H9 (cell line): ENCODE data around the gene HAUS8. TPM values are rescaled to one million over a fixed set of nuclear protein-coding genes. Genes with fewer than 3 reads are reported as not detected.

ENCODE experiments used
- DNase-seq: peaks from one replicate; pipeline ENCODE4 v3.0.0-alpha.2; 2017
- H2AFZ ChIP-seq: one replicate; pipeline ENCODE4 v1.6.1; 2013; ENCODE audit warnings: mild to moderate bottlenecking, low read length, control low read depth, moderate library complexity
- H2AK5ac ChIP-seq: 2 replicates; pipeline ENCODE4 v1.6.1; 2013; ENCODE audit warnings: low read length, control low read depth, mixed read lengths; ENCODE audit not compliant: insufficient read length
- H2BK120ac ChIP-seq: one replicate; pipeline ENCODE4 v1.6.1; 2013; ENCODE audit warnings: low read depth, mild to moderate bottlenecking, low read length, control low read depth, inconsistent platforms; ENCODE audit not compliant: poor library complexity, severe bottlenecking
- H2BK12ac ChIP-seq: 2 replicates; pipeline ENCODE4 v1.6.1; 2013; ENCODE audit warnings: low read length, control low read depth, mixed read lengths, low read depth; ENCODE audit not compliant: insufficient read length
- H2BK15ac ChIP-seq: 2 replicates; pipeline ENCODE4 v1.6.1; 2013; ENCODE audit warnings: low read depth, low read length, control low read depth
- H2BK20ac ChIP-seq: one replicate; pipeline ENCODE4 v1.6.1; 2013; ENCODE audit warnings: low read depth, mild to moderate bottlenecking, low read length, control low read depth, inconsistent platforms; ENCODE audit not compliant: poor library complexity, severe bottlenecking
- H2BK5ac ChIP-seq: 2 replicates; pipeline ENCODE4 v1.6.1; 2013; ENCODE audit warnings: low read length, control low read depth, mixed read lengths; ENCODE audit not compliant: insufficient read length
- H3K14ac ChIP-seq: 2 replicates; pipeline ENCODE4 v1.6.1; 2013; ENCODE audit warnings: low read length, control low read depth; ENCODE audit not compliant: insufficient read depth
- H3K18ac ChIP-seq: 2 replicates; pipeline ENCODE4 v1.6.1; 2013; ENCODE audit warnings: low read depth, mild to moderate bottlenecking, mixed read lengths, low read length, control low read depth; ENCODE audit not compliant: insufficient read length
- H3K23ac ChIP-seq: 2 replicates; pipeline ENCODE4 v1.6.1; 2013; ENCODE audit warnings: low read length, control low read depth, mixed read lengths, low read depth; ENCODE audit not compliant: insufficient read length
- H3K23me2 ChIP-seq: 2 replicates; pipeline ENCODE4 v1.6.1; 2013; ENCODE audit warnings: low read depth, mild to moderate bottlenecking, mixed read lengths, low read length, control low read depth; ENCODE audit not compliant: insufficient read length, poor library complexity, severe bottlenecking
- H3K27ac ChIP-seq: 2 replicates; pipeline ENCODE4 v1.5.1; 2013; ENCODE audit warnings: low read length, control low read depth, mixed read lengths, low read depth; ENCODE audit not compliant: insufficient read length
- H3K27me3 ChIP-seq: 2 replicates; pipeline ENCODE4 v1.6.1; 2013; ENCODE audit warnings: low read length, control low read depth, inconsistent platforms; ENCODE audit not compliant: insufficient read depth
- H3K4ac ChIP-seq: 2 replicates; pipeline ENCODE4 v1.6.1; 2013; ENCODE audit warnings: low read depth, mild to moderate bottlenecking, control low read depth, inconsistent platforms, low read length, moderate library complexity
- H3K4me1 ChIP-seq: 2 replicates; pipeline ENCODE4 v1.6.1; 2013; ENCODE audit warnings: low read length, control low read depth, inconsistent platforms; ENCODE audit not compliant: insufficient read depth
- H3K4me2 ChIP-seq: 2 replicates; pipeline ENCODE4 v1.6.1; 2013; ENCODE audit warnings: low read length, control low read depth, mixed read lengths; ENCODE audit not compliant: insufficient read length, insufficient read depth
- H3K56ac ChIP-seq: 2 replicates; pipeline ENCODE4 v1.6.1; 2013; ENCODE audit warnings: low read depth, mild to moderate bottlenecking, mixed read lengths, low read length, control low read depth; ENCODE audit not compliant: insufficient read length
- H3K79me1 ChIP-seq: 2 replicates; pipeline ENCODE4 v1.6.1; 2013; ENCODE audit warnings: low read depth, mild to moderate bottlenecking, moderate library complexity, low read length, control low read depth, inconsistent platforms; ENCODE audit not compliant: insufficient read depth, poor library complexity, severe bottlenecking
- H3K79me2 ChIP-seq: 2 replicates; pipeline ENCODE4 v1.6.1; 2013; ENCODE audit warnings: low read length, control low read depth, inconsistent platforms; ENCODE audit not compliant: insufficient read depth
- H3K9ac ChIP-seq: 2 replicates; pipeline ENCODE4 v1.6.1; 2013; ENCODE audit warnings: low read length, control low read depth, mixed read lengths; ENCODE audit not compliant: insufficient read length; ENCODE audit errors: extremely low read depth
- H3K9me3 ChIP-seq: one replicate; pipeline ENCODE4 v1.6.1; 2013; ENCODE audit warnings: low read depth, low read length, inconsistent platforms; ENCODE audit not compliant: control insufficient read depth
- H3T11ph ChIP-seq: one replicate; pipeline ENCODE4 v1.6.1; 2013; ENCODE audit warnings: mild to moderate bottlenecking, low read length, control low read depth, inconsistent platforms
- H4K20me1 ChIP-seq: one replicate; pipeline ENCODE4 v1.6.1; 2013; ENCODE audit not compliant: control insufficient read depth, insufficient read length, insufficient read depth
- H4K5ac ChIP-seq: 2 replicates; pipeline ENCODE4 v1.6.1; 2013; ENCODE audit warnings: low read depth, mild to moderate bottlenecking, mixed read lengths, low read length, control low read depth; ENCODE audit not compliant: insufficient read length
- H4K8ac ChIP-seq: replicated peaks from 2 replicates; pipeline ENCODE4 v1.6.1; 2013; ENCODE audit warnings: low read length, control low read depth, mixed read lengths, low read depth; ENCODE audit not compliant: insufficient read length
- H4K91ac ChIP-seq: 2 replicates; pipeline ENCODE4 v1.6.1; 2013; ENCODE audit warnings: low read depth, mild to moderate bottlenecking, moderate library complexity, mixed read lengths, low read length, control low read depth; ENCODE audit not compliant: insufficient read length
- H3K27ac Mint-ChIP-seq, 3 experiments: 2 replicates in 2 of 3; 3 replicates in 1 of 3; pipeline ENCODE4 v1.8.0; 2020 to 2021; ENCODE audit warnings: mixed read lengths in 3 of 3, mild to moderate bottlenecking in 1 of 3, moderate library complexity in 1 of 3
- H3K27me3 Mint-ChIP-seq: 2 replicates; pipeline ENCODE4 v1.8.0; 2021; ENCODE audit warnings: low read depth, mild to moderate bottlenecking, moderate library complexity, mixed read lengths
- H3K36me3 Mint-ChIP-seq, 3 experiments: 2 replicates in 2 of 3; 3 replicates in 1 of 3; pipeline ENCODE4 v1.8.0; 2020 to 2021; ENCODE audit warnings: low read depth in 3 of 3, mixed read lengths in 3 of 3; ENCODE audit not compliant: insufficient read depth in 1 of 3
- H3K4me1 Mint-ChIP-seq, 2 experiments: 2 replicates each; pipeline ENCODE4 v1.8.0; 2020; ENCODE audit warnings: mixed read lengths in 2 of 2
- H3K4me3 Mint-ChIP-seq, 2 experiments: 2 replicates in 1 of 2; 3 replicates in 1 of 2; pipeline ENCODE4 v1.8.0; 2020 to 2021; ENCODE audit warnings: mild to moderate bottlenecking in 2 of 2, mixed read lengths in 2 of 2, moderate library complexity in 1 of 2
- H3K9me3 Mint-ChIP-seq, 2 experiments: 2 replicates in 1 of 2; 3 replicates in 1 of 2; pipeline ENCODE4 v1.8.0; 2020; ENCODE audit warnings: mild to moderate bottlenecking in 2 of 2, mixed read lengths in 2 of 2, moderate library complexity in 1 of 2
- CTCF ChIP-seq: fragments of 200-600 bp; sonication (generic); conservative IDR thresholded peaks from 3 replicates; pipeline ENCODE4 v1.8.0; 2021; ENCODE audit warnings: antibody characterized with exemption, mild to moderate bottlenecking
- WGBS: extraction: QIAGEN DNeasy Blood & Tissue Kit; methylation state at CpG from one replicate; pipeline ENCODE4 v1.1.7; 2013; ENCODE audit warnings: missing lambda C conversion rate, low lambda C conversion rate, mixed read lengths; ENCODE audit not compliant: insufficient read length; ENCODE audit errors: extremely low coverage; 5-methylcytosine and 5-hydroxymethylcytosine counted together
- total RNA-seq: library from RNA; stranded (reverse); gene quantifications from 2 replicates; pipeline ENCODE4 v1.2.1, GENCODE V29; 2021

HAUS8 gene
- total RNA-seq, 1 experiment from 2014 or later = 27.8 TPM

GRCh38 chr19:17111766-17112165, 36.5 kb upstream of the HAUS8 start:
- H3K4me1 Mint-ChIP-seq = peaks cover 26 to 30% of the 10 kb centered on the region in 2 experiments

More at GRCh38 chr19:17111766-17112165, 36.5 kb upstream of the HAUS8 start:
- Histone ChIP-seq H2BK120ac (no peak overlapping the region), H2BK20ac (no peak overlapping the region), H3K79me1 (no peaks in the 10 kb centered on the region), H3K79me2 (no peaks in the 10 kb centered on the region), H3K9me3 (no peaks in the 10 kb centered on the region), H3K27ac (no peak overlapping the region), H3K23ac (no peak overlapping the region), H4K20me1 (peaks cover 2% of the 10 kb centered on the region), H3K9ac (no peak overlapping the region), H2AFZ (no peak overlapping the region), H4K91ac (no peak overlapping the region), H3K27me3 (no peaks in the 10 kb centered on the region), H3K14ac (no peak overlapping the region), H3K18ac (no peak overlapping the region), H2BK15ac (no peak overlapping the region), H2BK12ac (no peak overlapping the region), H3K4me2 (no peak overlapping the region), H2AK5ac (no peak overlapping the region), H3K4me1 (peaks cover 7% of the 10 kb centered on the region; the same call in 1 of the 2 replicates), H3K23me2 (no peaks in the 10 kb centered on the region), H4K5ac (no peak overlapping the region), H3T11ph (no peak overlapping the region), H3K56ac (no peak overlapping the region), H3K4ac (no peak overlapping the region), H4K8ac (no peak overlapping the region), H2BK5ac (no peak overlapping the region)
- WGBS = no CpG with 5 or more reads among the region's 3 CpGs
- no peak for DNase-seq
- Mint-ChIP-seq H3K9me3 (no peaks in the 10 kb centered on the region; a peak in 1 of 5 replicates), H3K27ac (peak overlapping the region in 2 of 3 experiments; percentile 20 to 87; a peak in 2 of 7 replicates), H3K27me3 (no peaks in the 10 kb centered on the region; the same call in none of the 2 replicates), H3K36me3 (peaks cover 12 to 21% (median 13%) of the 10 kb centered on the region in 3 experiments; a peak in 5 of 7 replicates), H3K4me3 (peak overlapping the region in 1 of 2 experiments; percentile 1; a peak in 1 of 5 replicates)
- TF ChIP-seq CTCF = no peak
